ENCODE results near the gene POLDIP2. TPM values are rescaled to one million over a fixed set of nuclear protein-coding genes. Genes with fewer than 3 reads are reported as not detected.

The POLDIP2 gene
- total and polyA plus RNA-seq, 10 of the 15 experiments (the other 5 are each of a cell fraction or from before 2014, with no cell fraction given) = 22.8 to 196 (median 121) TPM

GRCh38 chr17:28384281-28385036 is 27.1 kb upstream of the POLDIP2 start (continued):
- TF ChIP-seq E4F1 (IDR thresholded peaks at IDR 0.05; ENCODE audit: borderline replicate concordance, partially characterized antibody) = no peak
- no peak for TF ChIP-seq HSF1 (IDR thresholded peaks at IDR 0.05; ENCODE audit: low read depth, low read length)
- no peak for TF ChIP-seq POLR2AphosphoS2 (IDR thresholded peaks at IDR 0.05; ENCODE audit: low read depth, low read length)
- TF ChIP-seq KDM1A (IDR thresholded peaks at IDR 0.05; ENCODE audit: borderline replicate concordance) = no peak
- no peak for TF ChIP-seq RB1 (IDR thresholded peaks at IDR 0.05; ENCODE audit: borderline replicate concordance)
- 0 out of 2 replicates have a peak, but pooled peaks have one; percentile 25 for TF ChIP-seq NR2C1 (IDR thresholded peaks at IDR 0.05)
- TF ChIP-seq NFYA (IDR thresholded peaks at IDR 0.05; ENCODE audit: borderline replicate concordance, low read depth, low read length) = no peak
- no peak for TF ChIP-seq HCFC1 (IDR thresholded peaks at IDR 0.05; ENCODE audit: low read length)
- TF ChIP-seq RBBP5 (conservative IDR thresholded peaks at IDR 0.05) = no peak

All from GM12878 (cell line).